ENCODE results near the gene NUMB. TPM values are rescaled to one million over a fixed set of nuclear protein-coding genes. Genes with fewer than 3 reads are reported as not detected.

Gene NUMB
- total RNA-seq, 1 donor from 2014 or later, result 53.4 TPM

GRCh38 chr14:73476451-73476931 lies 18.1 kb upstream of the NUMB start:
- intact Hi-C loops (cut with micrococcal nuclease), result no loop called here
- Mint-ChIP-seq H3K27ac (no peak overlapping the region), H3K9me3 (no peaks in the 10 kb centered on the region), H3K27me3 (ENCODE audit: insufficient read depth) (peaks cover 4% of the 10 kb centered on the region), H3K4me1 (ENCODE audit: low read depth) (peaks cover 10% of the 10 kb centered on the region), H3K4me3 (no peak overlapping the region), H3K36me3 (ENCODE audit: low read depth) (no peaks in the 10 kb centered on the region)
- DNase-seq (ENCODE audit: low spot score), result no peak

DNA sequence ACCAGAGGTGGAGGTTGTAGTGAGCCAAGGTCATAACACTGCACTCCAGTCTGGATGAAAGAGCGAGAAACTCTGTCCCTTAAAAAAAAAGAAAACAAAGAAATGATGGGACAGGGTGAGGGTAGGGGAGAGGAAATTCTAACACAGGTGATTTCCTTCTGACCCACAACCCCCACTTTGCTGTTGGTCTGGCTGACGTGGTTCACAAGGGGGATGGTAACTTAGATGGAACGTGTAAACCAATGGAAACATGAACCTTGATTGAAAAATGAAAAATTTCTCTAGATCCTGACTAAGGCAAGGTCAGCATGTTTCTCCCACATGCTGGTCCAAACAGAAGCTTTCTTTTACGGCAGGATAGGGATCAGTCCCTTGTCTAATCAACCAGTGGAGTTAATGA lies 16.6 kb upstream of the NUMB start:
- Mint-ChIP-seq H3K36me3 (ENCODE audit: low read depth) (no peaks in the 10 kb centered on the region), H3K27me3 (ENCODE audit: insufficient read depth) (peaks cover 4% of the 10 kb centered on the region), H3K9me3 (no peaks in the 10 kb centered on the region), H3K4me3 (no peak overlapping the region), H3K27ac (no peak overlapping the region), H3K4me1 (ENCODE audit: low read depth) (peaks cover 10% of the 10 kb centered on the region)
- intact Hi-C loops (cut with micrococcal nuclease), result no loop called here
- DNase-seq (ENCODE audit: low spot score), result no peak

DNA sequence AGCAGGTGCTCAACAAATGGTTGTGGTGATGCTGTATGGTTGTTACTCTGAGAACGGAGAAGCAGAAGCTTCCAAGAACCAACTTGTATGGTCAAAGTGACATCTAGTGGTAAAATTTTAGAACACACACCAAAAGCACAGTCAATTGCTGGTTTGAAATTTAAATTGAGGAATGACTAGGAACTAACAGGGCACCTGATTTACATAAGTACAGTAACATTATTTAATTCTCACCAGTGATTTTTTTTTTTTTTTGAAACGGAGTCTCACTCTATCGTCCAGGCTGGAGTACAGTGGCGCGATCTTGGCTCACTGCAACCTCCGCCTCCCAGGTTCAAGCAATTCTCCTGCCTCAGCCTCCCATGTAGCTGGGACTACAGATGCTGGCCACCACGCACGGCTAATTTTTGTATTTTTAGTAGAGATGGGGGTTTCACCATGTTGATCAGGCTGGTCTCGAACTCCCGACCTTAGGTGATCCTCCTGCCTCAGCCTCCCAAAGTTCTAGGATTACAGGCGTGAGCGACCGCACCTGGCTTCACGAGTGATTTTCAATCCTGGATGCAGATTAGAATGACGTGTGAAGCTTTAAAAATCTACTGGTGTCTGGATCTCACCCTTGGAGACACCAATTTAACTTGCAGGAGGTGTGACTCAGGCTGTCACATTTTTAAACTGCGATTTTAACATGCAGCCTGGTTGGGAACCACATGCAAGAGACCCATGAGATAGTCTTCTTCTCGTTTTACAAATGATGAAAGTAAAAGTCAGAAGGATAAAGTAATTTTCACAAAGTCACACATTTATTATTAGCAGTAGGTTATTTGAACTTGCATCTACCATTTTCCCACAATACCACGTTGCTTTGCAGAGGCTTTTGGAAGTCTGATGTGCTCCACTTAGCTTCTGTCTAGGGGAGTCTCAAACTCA lies 14.1 kb upstream of the NUMB start:
- Mint-ChIP-seq H3K36me3 (ENCODE audit: low read depth) (no peaks in the 10 kb centered on the region), H3K9me3 (no peaks in the 10 kb centered on the region), H3K4me3 (no peak overlapping the region), H3K4me1 (ENCODE audit: low read depth) (peaks cover 25% of the 10 kb centered on the region), H3K27ac (no peak overlapping the region), H3K27me3 (ENCODE audit: insufficient read depth) (peaks cover 4% of the 10 kb centered on the region)
- intact Hi-C loops (cut with micrococcal nuclease), result loop anchor here (1.0 kb wide), 3 partner anchors 14 to 299 kb away; partner anchors contain the start of gene NUMB
- no peak for DNase-seq (ENCODE audit: low spot score)

DNA sequence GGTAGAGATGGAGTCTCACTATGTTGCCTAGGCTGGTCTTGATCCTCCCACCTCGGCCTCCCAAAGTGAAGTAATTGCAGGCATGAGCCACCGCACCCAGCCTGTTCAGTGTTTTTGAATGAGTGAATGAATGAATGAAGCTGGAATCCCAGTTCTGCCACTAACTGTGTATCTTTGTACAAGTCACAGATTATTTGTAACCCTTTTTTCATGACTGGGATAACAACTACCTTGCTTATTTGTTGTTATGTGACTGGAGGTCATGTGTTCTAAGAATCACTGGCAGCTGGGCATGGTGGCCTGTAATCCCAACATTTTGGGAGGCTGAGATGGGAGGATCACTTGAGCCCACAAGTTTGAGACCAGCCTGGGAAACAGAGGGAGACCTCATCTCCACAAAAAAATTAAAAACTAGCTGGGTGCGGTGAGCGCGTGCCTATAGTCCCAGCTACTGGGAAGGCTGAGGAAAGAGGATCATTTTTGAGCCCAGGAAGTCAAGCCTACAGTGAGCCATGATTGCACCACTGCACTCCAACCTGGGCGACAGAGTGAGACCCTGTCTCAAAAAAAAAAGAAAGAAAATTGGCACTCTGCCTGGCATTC lies 13.3 kb upstream of the NUMB start:
- peaks cover 32% of the 10 kb centered on the region for H3K4me1 Mint-ChIP-seq (ENCODE audit: low read depth)
- intact Hi-C loops (cut with micrococcal nuclease), result loop anchor here (1.0 kb wide), 3 partner anchors 13 to 298 kb away; partner anchors contain the start of gene NUMB
- no peak overlapping the region for H3K4me3 Mint-ChIP-seq
- peaks cover 4% of the 10 kb centered on the region for H3K27me3 Mint-ChIP-seq (ENCODE audit: insufficient read depth)
- no peaks in the 10 kb centered on the region for H3K36me3 Mint-ChIP-seq (ENCODE audit: low read depth)
- H3K27ac Mint-ChIP-seq, result no peak overlapping the region
- no peak for DNase-seq (ENCODE audit: low spot score)
- no peaks in the 10 kb centered on the region for H3K9me3 Mint-ChIP-seq

- Mint-ChIP-seq H3K27me3 (ENCODE audit: insufficient read depth) (no peaks in the 10 kb centered on the region), H3K4me3 (no peak overlapping the region), H3K36me3 (ENCODE audit: low read depth) (no peaks in the 10 kb centered on the region), H3K27ac (no peak overlapping the region), H3K4me1 (ENCODE audit: low read depth) (peaks cover 49% of the 10 kb centered on the region), H3K9me3 (no peaks in the 10 kb centered on the region)
- intact Hi-C loops (cut with micrococcal nuclease), result loop anchor here (5.0 kb wide), 2 partner anchors 227 to 952 kb away; no protein-coding TSS in a partner anchor
- DNase-seq (ENCODE audit: low spot score), result no peak
Measured at GRCh38 chr14:73468828-73469375, 10.6 kb upstream of the NUMB start.

- Mint-ChIP-seq H3K9me3 (no peaks in the 10 kb centered on the region), H3K4me1 (ENCODE audit: low read depth) (peaks cover 59% of the 10 kb centered on the region), H3K36me3 (ENCODE audit: low read depth) (peaks cover 1% of the 10 kb centered on the region), H3K27ac (peak overlapping the region; percentile 88), H3K4me3 (peak overlapping the region; percentile 27), H3K27me3 (ENCODE audit: insufficient read depth) (no peaks in the 10 kb centered on the region)
- no peak for DNase-seq (ENCODE audit: low spot score)
- intact Hi-C loops (cut with micrococcal nuclease), result loop anchor here (1.0 to 5.0 kb wide), 4 partner anchors 9 to 950 kb away; partner anchors contain the start of gene NUMB
Measured at GRCh38 chr14:73467800-73468199, 9.5 kb upstream of the NUMB start.

- no peaks in the 10 kb centered on the region for H3K27me3 Mint-ChIP-seq (ENCODE audit: insufficient read depth)
- intact Hi-C loops (cut with micrococcal nuclease), result loop anchor here (1.0 to 5.0 kb wide), 4 partner anchors 9 to 950 kb away; partner anchors contain the start of gene NUMB
- peak overlapping the region; percentile 88 for H3K27ac Mint-ChIP-seq
- H3K4me3 Mint-ChIP-seq, result peak overlapping the region; percentile 71
- no peaks in the 10 kb centered on the region for H3K9me3 Mint-ChIP-seq
- DNase-seq (ENCODE audit: low spot score), result peak; percentile 6
- peaks cover 60% of the 10 kb centered on the region for H3K4me1 Mint-ChIP-seq (ENCODE audit: low read depth)
- H3K36me3 Mint-ChIP-seq (ENCODE audit: low read depth), result peaks cover 1% of the 10 kb centered on the region
Measured at GRCh38 chr14:73467377-73467776, 9.0 kb upstream of the NUMB start.

- Mint-ChIP-seq H3K9me3 (no peaks in the 10 kb centered on the region), H3K27me3 (ENCODE audit: insufficient read depth) (no peaks in the 10 kb centered on the region), H3K4me3 (no peak overlapping the region), H3K27ac (peak overlapping the region; percentile 88), H3K36me3 (ENCODE audit: low read depth) (peaks cover 1% of the 10 kb centered on the region), H3K4me1 (ENCODE audit: low read depth) (peaks cover 61% of the 10 kb centered on the region)
- intact Hi-C loops (cut with micrococcal nuclease), result loop anchor here (1.0 to 5.0 kb wide), 4 partner anchors 9 to 950 kb away; partner anchors contain the start of gene NUMB
- no peak for DNase-seq (ENCODE audit: low spot score)
Measured at GRCh38 chr14:73466861-73467260, 8.5 kb upstream of the NUMB start.

- H3K9me3 Mint-ChIP-seq, result no peaks in the 10 kb centered on the region
- peaks cover 1% of the 10 kb centered on the region for H3K36me3 Mint-ChIP-seq (ENCODE audit: low read depth)
- peak overlapping the region; percentile 19 for H3K27ac Mint-ChIP-seq
- peaks cover 65% of the 10 kb centered on the region for H3K4me1 Mint-ChIP-seq (ENCODE audit: low read depth)
- no peaks in the 10 kb centered on the region for H3K27me3 Mint-ChIP-seq (ENCODE audit: insufficient read depth)
- intact Hi-C loops (cut with micrococcal nuclease), result loop anchor here (5.0 kb wide), 2 partner anchors 224 to 949 kb away; no protein-coding TSS in a partner anchor
- no peak overlapping the region for H3K4me3 Mint-ChIP-seq
- no peak for DNase-seq (ENCODE audit: low spot score)
Measured at GRCh38 chr14:73465823-73466532, 7.6 kb upstream of the NUMB start.

DNA sequence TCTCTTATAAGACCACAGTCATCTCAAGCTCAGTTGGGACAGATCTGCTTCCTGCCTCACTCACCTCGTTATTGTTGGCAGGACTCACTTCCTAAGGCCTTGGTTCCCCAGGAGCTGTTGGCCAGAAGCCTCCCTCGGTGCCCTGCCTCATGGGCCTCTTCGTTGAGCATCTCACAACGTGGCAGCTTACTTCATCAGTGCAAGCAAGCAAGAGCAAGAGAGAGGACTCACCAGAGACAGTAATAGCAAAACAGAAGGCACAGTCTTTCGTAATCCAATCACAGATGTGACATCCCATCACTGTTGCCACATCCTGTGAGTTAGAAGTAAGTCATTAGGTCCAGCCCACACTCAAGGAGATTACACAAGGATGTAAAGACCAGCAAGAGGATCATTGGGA lies 5.1 kb upstream of the NUMB start:
- Mint-ChIP-seq H3K4me1 (ENCODE audit: low read depth) (peaks cover 78% of the 10 kb centered on the region), H3K27me3 (ENCODE audit: insufficient read depth) (no peaks in the 10 kb centered on the region), H3K9me3 (no peaks in the 10 kb centered on the region), H3K27ac (peak overlapping the region; percentile 91), H3K4me3 (peak overlapping the region; percentile 57), H3K36me3 (ENCODE audit: low read depth) (peaks cover 1% of the 10 kb centered on the region)
- intact Hi-C loops (cut with micrococcal nuclease), result loop anchor here (1.0 kb wide), 1 partner anchor 173 kb away; no protein-coding TSS in a partner anchor
- peak; percentile 43 for DNase-seq (ENCODE audit: low spot score)

DNA sequence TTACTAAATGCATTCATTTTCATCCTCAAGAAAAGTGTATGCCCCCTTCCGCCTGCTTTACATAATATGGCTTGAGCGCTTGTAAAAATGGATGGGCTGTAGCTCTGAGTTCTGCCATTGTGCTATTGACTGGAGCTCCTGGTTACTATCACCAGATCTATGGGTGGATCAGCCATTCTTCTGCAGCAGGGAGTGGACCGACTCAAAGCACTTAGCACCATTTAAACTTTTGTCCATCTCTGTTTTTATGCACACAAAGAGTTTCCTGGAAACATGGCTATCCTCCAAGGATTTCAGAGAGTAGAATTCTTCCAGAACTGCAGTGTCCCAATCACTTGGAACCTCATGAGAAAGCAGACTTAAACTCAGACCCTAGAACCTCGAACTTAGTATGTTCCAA lies 4.5 kb upstream of the NUMB start:
- no peaks in the 10 kb centered on the region for H3K27me3 Mint-ChIP-seq (ENCODE audit: insufficient read depth)
- no peak overlapping the region for H3K4me3 Mint-ChIP-seq
- peaks cover 73% of the 10 kb centered on the region for H3K4me1 Mint-ChIP-seq (ENCODE audit: low read depth)
- H3K36me3 Mint-ChIP-seq (ENCODE audit: low read depth), result peaks cover 3% of the 10 kb centered on the region
- intact Hi-C loops (cut with micrococcal nuclease), result loop anchor here (1.0 kb wide), 1 partner anchor 173 kb away; no protein-coding TSS in a partner anchor
- DNase-seq (ENCODE audit: low spot score), result no peak
- no peaks in the 10 kb centered on the region for H3K9me3 Mint-ChIP-seq
- H3K27ac Mint-ChIP-seq, result no peak overlapping the region

GRCh38 chr14:73462048-73462715 lies 3.8 kb upstream of the NUMB start:
- H3K36me3 Mint-ChIP-seq (ENCODE audit: low read depth), result peaks cover 3% of the 10 kb centered on the region
- no peak overlapping the region for H3K4me3 Mint-ChIP-seq
- H3K27ac Mint-ChIP-seq, result peak overlapping the region; percentile 19
- H3K4me1 Mint-ChIP-seq (ENCODE audit: low read depth), result peaks cover 71% of the 10 kb centered on the region
- no peaks in the 10 kb centered on the region for H3K9me3 Mint-ChIP-seq
- DNase-seq (ENCODE audit: low spot score), result no peak
- no peaks in the 10 kb centered on the region for H3K27me3 Mint-ChIP-seq (ENCODE audit: insufficient read depth)
- intact Hi-C loops (cut with micrococcal nuclease), result no loop called here
